Neuronal stem cell (in vitro differentiated cells): ENCODE results near the gene NRAS.

Source experiments
- DNase-seq: peaks from one replicate; pipeline ENCODE4 v3.0.0-alpha.2; 2013; ENCODE audit warnings: low spot score
- H2AFZ ChIP-seq: one replicate; pipeline ENCODE4 v1.6.1; 2013; ENCODE audit warnings: mild to moderate bottlenecking, low read length, inconsistent platforms
- H2AK5ac ChIP-seq: 2 replicates; pipeline ENCODE4 v1.6.1; 2013; ENCODE audit warnings: low read depth, mild to moderate bottlenecking, inconsistent platforms, low read length, moderate library complexity, mixed read lengths
- H2BK120ac ChIP-seq: 2 replicates; pipeline ENCODE4 v1.6.1; 2013; ENCODE audit warnings: low read depth, mild to moderate bottlenecking, inconsistent platforms, low read length, moderate library complexity, mixed read lengths
- H2BK12ac ChIP-seq: one replicate; pipeline ENCODE4 v1.6.1; 2013; ENCODE audit warnings: low read length, inconsistent platforms
- H2BK15ac ChIP-seq: 2 replicates; pipeline ENCODE4 v1.6.1; 2013; ENCODE audit warnings: mild to moderate bottlenecking, low read length, inconsistent platforms, mixed read lengths
- H2BK5ac ChIP-seq: one replicate; pipeline ENCODE4 v1.6.1; 2013; ENCODE audit warnings: inconsistent platforms, mild to moderate bottlenecking, low read length, moderate library complexity
- H3K14ac ChIP-seq: one replicate; pipeline ENCODE4 v1.6.1; 2013; ENCODE audit warnings: low read length, inconsistent platforms
- H3K18ac ChIP-seq: 2 replicates; pipeline ENCODE4 v1.6.1; 2013; ENCODE audit warnings: low read length, inconsistent platforms
- H3K23ac ChIP-seq: 2 replicates; pipeline ENCODE4 v1.6.1; 2013; ENCODE audit warnings: low read depth, mild to moderate bottlenecking, mixed read lengths, low read length, inconsistent platforms; ENCODE audit not compliant: poor library complexity
- H3K27ac ChIP-seq: replicated peaks from 3 replicates; pipeline ENCODE4 v1.5.1; 2013; ENCODE audit warnings: low read length, inconsistent platforms
- H3K27me3 ChIP-seq, 3 experiments: 2 replicates each; pipeline ENCODE4 v1.6.1; 2013; ENCODE audit warnings: low read length in 3 of 3, mild to moderate bottlenecking in 2 of 3, inconsistent platforms in 1 of 3, low read depth in 1 of 3, mixed read lengths in 1 of 3, moderate library complexity in 1 of 3; ENCODE audit not compliant: control insufficient read depth in 3 of 3, insufficient read depth in 3 of 3
- H3K36me3 ChIP-seq, 2 donors: replicated peaks in 1 of 2; 2 replicates each; pipeline ENCODE4 v1.6.1; 2013; ENCODE audit warnings: low read length in 2 of 2; ENCODE audit not compliant: control insufficient read depth in 2 of 2, insufficient read depth in 2 of 2
- H3K4ac ChIP-seq: 2 replicates; pipeline ENCODE4 v1.6.1; 2013; ENCODE audit warnings: inconsistent platforms, mild to moderate bottlenecking, low read length, moderate library complexity
- H3K4me1 ChIP-seq, 2 donors: 1 replicate in 1 of 2; 2 replicates in 1 of 2; pipeline ENCODE4 v1.6.1; 2013; ENCODE audit warnings: low read length in 2 of 2, low read depth in 1 of 2; ENCODE audit not compliant: control insufficient read depth in 2 of 2, insufficient read depth in 1 of 2
- H3K4me2 ChIP-seq: one replicate; pipeline ENCODE4 v1.6.1; 2013; ENCODE audit warnings: mild to moderate bottlenecking, low read length, inconsistent platforms; ENCODE audit not compliant: insufficient read depth, poor library complexity, severe bottlenecking
- H3K4me3 ChIP-seq, 2 donors: 2 replicates each; pipeline ENCODE4 v1.5.1; 2013; ENCODE audit warnings: low read length in 2 of 2, mild to moderate bottlenecking in 2 of 2, inconsistent platforms in 1 of 2, moderate library complexity in 1 of 2
- H3K79me1 ChIP-seq: one replicate; pipeline ENCODE4 v1.6.1; 2013; ENCODE audit warnings: low read depth, mild to moderate bottlenecking, inconsistent platforms, low read length, moderate library complexity
- H3K9ac ChIP-seq: one replicate; pipeline ENCODE4 v1.6.1; 2013; ENCODE audit warnings: mild to moderate bottlenecking, low read depth, low read length, inconsistent platforms; ENCODE audit not compliant: poor library complexity
- H3K9me3 ChIP-seq, 2 donors: replicated peaks in 1 of 2; 2 replicates each; pipeline versions ENCODE3 to v1.6.1; 2013; ENCODE audit warnings: low read length in 2 of 2, mild to moderate bottlenecking in 2 of 2, inconsistent platforms in 1 of 2, low read depth in 1 of 2, mixed read lengths in 1 of 2, moderate library complexity in 1 of 2; ENCODE audit not compliant: control insufficient read depth in 2 of 2, insufficient read depth in 1 of 2
- H4K8ac ChIP-seq: one replicate; pipeline ENCODE4 v1.6.1; 2013; ENCODE audit warnings: low read depth, mild to moderate bottlenecking, inconsistent platforms, low read length, moderate library complexity
- H4K91ac ChIP-seq: one replicate; pipeline ENCODE4 v1.6.1; 2013; ENCODE audit warnings: low read length, low read depth, mild to moderate bottlenecking, inconsistent platforms; ENCODE audit not compliant: poor library complexity
- WGBS, 2 donors: extraction: QIAGEN DNeasy Blood & Tissue Kit; methylation state at CpG; one replicate each; pipeline ENCODE4 v1.1.7; 2013; ENCODE audit warnings: missing lambda C conversion rate in 2 of 2, mixed read lengths in 1 of 2; ENCODE audit not compliant: insufficient read length in 2 of 2, insufficient replicate concordance in 1 of 2; ENCODE audit errors: extremely low coverage in 2 of 2; 5-methylcytosine and 5-hydroxymethylcytosine counted together

NRAS gene

GRCh38 chr1:114728553-114728952, 12.0 kb upstream of the NRAS start:
- H3K9me3 ChIP-seq, result no peaks in the 10 kb centered on the region
- H2BK15ac ChIP-seq, result no peak overlapping the region
- WGBS, 2 donors, result no CpG with 5 or more reads among the region's 2 CpGs
- H2AFZ ChIP-seq, result no peak overlapping the region
- no peaks in the 10 kb centered on the region for H3K79me1 ChIP-seq
- no peak overlapping the region for H3K27ac ChIP-seq
- no peak overlapping the region for H3K23ac ChIP-seq
- no peaks in the 10 kb centered on the region for H3K27me3 ChIP-seq
- H2BK120ac ChIP-seq, result no peak overlapping the region
- no peak overlapping the region for H3K18ac ChIP-seq
- H3K4ac ChIP-seq, result no peak overlapping the region
- H3K4me3 ChIP-seq, result no peak overlapping the region
- no peak overlapping the region for H3K14ac ChIP-seq
- no peak overlapping the region for H4K91ac ChIP-seq
- no peak overlapping the region for H2BK5ac ChIP-seq
- DNase-seq, result no peak
- no peak overlapping the region for H3K9ac ChIP-seq
- peaks cover 37 to 99% of the 10 kb centered on the region in 2 donors for H3K36me3 ChIP-seq
- H2AK5ac ChIP-seq, result no peak overlapping the region
- no peaks in the 10 kb centered on the region for H3K4me1 ChIP-seq
- H4K8ac ChIP-seq, result no peak overlapping the region
- no peak overlapping the region for H2BK12ac ChIP-seq
- no peak overlapping the region for H3K4me2 ChIP-seq

DNA sequence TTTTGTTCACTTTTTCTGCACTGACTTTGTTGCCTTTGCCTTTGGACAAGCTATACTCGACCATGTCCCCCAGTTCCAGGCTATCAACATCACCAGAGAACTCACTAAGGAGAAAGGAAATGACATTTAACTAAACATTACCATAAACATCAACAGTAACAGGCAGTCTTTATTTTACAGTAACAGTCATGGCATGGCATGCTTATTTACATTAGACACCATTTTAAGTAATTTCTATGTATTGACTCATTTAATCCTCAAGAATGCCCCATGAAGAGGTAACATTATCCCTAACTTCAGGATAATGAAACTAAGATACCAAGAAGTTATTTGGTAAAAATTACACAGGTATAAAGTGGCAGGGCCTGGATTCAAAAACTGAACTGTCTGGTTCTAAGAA, 8.7 kb upstream of the NRAS start:
- peaks cover 36 to 99% of the 10 kb centered on the region in 2 donors for H3K36me3 ChIP-seq
- H3K27me3 ChIP-seq, result no peaks in the 10 kb centered on the region
- H3K27ac ChIP-seq, result no peak overlapping the region
- H2AK5ac ChIP-seq, result no peak overlapping the region
- H3K14ac ChIP-seq, result no peak overlapping the region
- DNase-seq, result no peak
- H3K23ac ChIP-seq, result no peak overlapping the region
- H2BK15ac ChIP-seq, result no peak overlapping the region
- no peak overlapping the region for H3K4me2 ChIP-seq
- no peak overlapping the region for H4K8ac ChIP-seq
- no peaks in the 10 kb centered on the region for H3K79me1 ChIP-seq
- H3K4me3 ChIP-seq, result no peak overlapping the region
- H3K18ac ChIP-seq, result no peak overlapping the region
- H3K9me3 ChIP-seq, result no peaks in the 10 kb centered on the region
- H2AFZ ChIP-seq, result no peak overlapping the region
- H3K4ac ChIP-seq, result no peak overlapping the region
- H3K4me1 ChIP-seq, result no peaks in the 10 kb centered on the region
- WGBS, 2 donors, result no CpG with 5 or more reads among the region's 1 CpG
- no peak overlapping the region for H2BK120ac ChIP-seq
- no peak overlapping the region for H2BK12ac ChIP-seq
- no peak overlapping the region for H2BK5ac ChIP-seq
- no peak overlapping the region for H4K91ac ChIP-seq
- no peak overlapping the region for H3K9ac ChIP-seq

DNA sequence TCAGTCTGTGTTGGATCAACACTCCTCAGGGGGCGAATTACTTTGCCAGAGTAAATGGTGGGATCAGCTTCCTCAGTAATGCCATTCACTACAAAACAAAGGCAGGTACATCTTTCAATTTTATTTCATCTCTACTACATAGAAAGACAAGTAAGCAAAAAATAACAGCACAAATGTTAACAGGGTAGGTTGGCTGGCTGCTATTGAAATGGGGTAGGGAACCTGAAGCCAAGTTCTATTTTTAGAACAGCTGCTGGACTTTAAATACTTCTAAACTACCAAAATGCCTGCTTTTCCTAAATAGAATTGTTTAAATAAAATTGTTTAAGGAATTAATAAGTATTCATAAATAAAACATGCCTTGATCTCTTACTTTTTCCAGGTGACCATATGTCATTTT, 7.3 kb upstream of the NRAS start:
- H3K36me3 ChIP-seq, result peaks cover 39 to 100% of the 10 kb centered on the region in 2 donors
- H2BK12ac ChIP-seq, result no peak overlapping the region
- no peaks in the 10 kb centered on the region for H3K9me3 ChIP-seq
- no peak overlapping the region for H3K9ac ChIP-seq
- no peaks in the 10 kb centered on the region for H3K4me1 ChIP-seq
- H3K14ac ChIP-seq, result no peak overlapping the region
- H2BK15ac ChIP-seq, result no peak overlapping the region
- no peak overlapping the region for H2BK120ac ChIP-seq
- H3K4me2 ChIP-seq, result no peak overlapping the region
- H3K23ac ChIP-seq, result no peak overlapping the region
- DNase-seq, result no peak
- no peak overlapping the region for H2BK5ac ChIP-seq
- no peak overlapping the region for H3K18ac ChIP-seq
- no peaks in the 10 kb centered on the region for H3K79me1 ChIP-seq
- WGBS, 2 donors, result no CpG with 5 or more reads among the region's 1 CpG
- H3K27me3 ChIP-seq, result no peaks in the 10 kb centered on the region
- no peak overlapping the region for H2AK5ac ChIP-seq
- no peak overlapping the region for H4K91ac ChIP-seq
- no peak overlapping the region for H2AFZ ChIP-seq
- no peak overlapping the region for H4K8ac ChIP-seq
- H3K27ac ChIP-seq, result no peak overlapping the region
- no peak overlapping the region for H3K4ac ChIP-seq
- no peak overlapping the region for H3K4me3 ChIP-seq

GRCh38 chr1:114723457-114723856, 6.9 kb upstream of the NRAS start:
- Histone ChIP-seq H3K79me1 (no peaks in the 10 kb centered on the region), H3K23ac (no peak overlapping the region), H3K14ac (no peak overlapping the region), H2BK5ac (no peak overlapping the region), H3K4ac (no peak overlapping the region), H3K9ac (no peak overlapping the region), H3K27ac (no peak overlapping the region), H3K9me3 (no peaks in the 10 kb centered on the region), H4K91ac (no peak overlapping the region), H2BK120ac (no peak overlapping the region), H4K8ac (no peak overlapping the region), H3K36me3 (peaks cover 43 to 100% of the 10 kb centered on the region in 2 donors), H2BK15ac (no peak overlapping the region), H2AK5ac (no peak overlapping the region), H3K18ac (no peak overlapping the region), H2AFZ (no peak overlapping the region), H2BK12ac (no peak overlapping the region), H3K4me1 (no peaks in the 10 kb centered on the region), H3K27me3 (no peaks in the 10 kb centered on the region), H3K4me2 (no peak overlapping the region), H3K4me3 (no peak overlapping the region)
- no CpG with 5 or more reads among the region's 1 CpG for WGBS, 2 donors
- no peak for DNase-seq
